ENCODE results near the gene CDKN2AIPNL. TPM values are rescaled to one million over a fixed set of nuclear protein-coding genes. Genes with fewer than 3 reads are reported as not detected.
"Not testable (repeated sequence)": the region's sequence is repeated elsewhere in the genome, so short reads cannot be mapped to it uniquely, and the experiment has no call there.

The CDKN2AIPNL gene
- polyA plus RNA-seq, 3 donors: 21.5 to 37.0 (median 22.4) TPM

DNA sequence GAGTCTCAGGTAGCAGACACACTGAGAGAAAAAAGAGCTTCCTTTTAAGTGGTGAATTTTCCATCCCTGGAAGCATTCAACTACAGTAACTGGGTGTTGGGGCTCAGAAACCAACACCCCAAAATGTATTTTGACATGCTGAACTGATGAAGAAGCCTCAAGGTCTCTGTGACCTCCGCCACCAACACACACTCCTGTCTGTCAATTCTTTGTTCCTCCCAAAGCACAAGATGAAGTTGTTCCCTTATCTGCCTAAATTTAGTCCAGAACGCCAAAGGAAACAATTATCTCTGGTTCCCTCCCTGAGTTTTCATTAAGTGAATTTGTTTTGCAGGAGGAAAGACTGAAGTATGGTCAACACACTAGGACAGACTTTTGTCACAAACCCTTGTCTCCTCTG is 1.4 kb upstream of the CDKN2AIPNL start:
- H3K27ac ChIP-seq (ENCODE audit: low read depth, low read length): no peak overlapping the region
- WGBS, 3 donors: 73 to 81% (median 79%) methylated on average over 2 of the region's 2 CpGs

DNA sequence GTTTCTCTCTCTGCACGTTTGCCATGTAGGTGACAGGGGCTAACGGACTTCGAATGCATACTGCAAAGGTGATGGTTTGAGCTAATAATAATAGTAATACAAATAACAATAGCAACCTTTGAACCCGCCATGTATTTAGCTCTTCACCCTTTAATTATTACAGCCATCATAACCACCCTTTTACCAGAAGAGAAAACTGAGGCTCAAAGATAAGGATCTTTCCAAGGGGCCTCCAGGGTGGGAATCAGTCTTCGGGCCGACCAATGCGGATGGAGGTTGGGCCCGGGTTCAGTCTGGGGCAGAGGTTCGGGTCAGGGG is 494 bp downstream of the CDKN2AIPNL start:
- no peak overlapping the region for H3K27ac ChIP-seq (ENCODE audit: low read depth, low read length)
- WGBS, 3 donors: 3 to 8% (median 7%) methylated on average over 9 of the region's 9 CpGs

DNA sequence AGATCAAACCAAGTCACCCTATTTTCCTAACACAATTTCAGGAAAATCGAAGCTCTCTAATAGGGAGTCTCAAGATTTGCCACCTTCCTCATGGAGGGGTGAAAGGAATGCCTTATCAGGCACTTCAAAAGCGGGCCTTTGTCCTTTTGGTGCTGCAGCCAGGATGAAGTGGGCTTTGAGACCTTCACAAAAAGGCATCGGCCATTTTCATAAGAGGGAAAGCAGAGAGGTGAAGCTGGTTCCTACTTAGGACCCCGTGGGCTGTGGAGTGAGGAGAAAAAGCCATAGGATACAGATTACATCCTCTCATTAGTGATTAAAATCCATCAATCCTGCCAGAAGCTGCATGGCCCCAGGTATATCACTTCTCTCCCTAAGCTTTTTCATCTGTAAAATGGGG is 859 bp downstream of the CDKN2AIPNL start:
- H3K27ac ChIP-seq (ENCODE audit: low read depth, low read length): no peak overlapping the region
- 65 to 74% (median 66%) methylated on average over 4 of the region's 4 CpGs for whole genome bisulfite sequencing, 3 donors

DNA sequence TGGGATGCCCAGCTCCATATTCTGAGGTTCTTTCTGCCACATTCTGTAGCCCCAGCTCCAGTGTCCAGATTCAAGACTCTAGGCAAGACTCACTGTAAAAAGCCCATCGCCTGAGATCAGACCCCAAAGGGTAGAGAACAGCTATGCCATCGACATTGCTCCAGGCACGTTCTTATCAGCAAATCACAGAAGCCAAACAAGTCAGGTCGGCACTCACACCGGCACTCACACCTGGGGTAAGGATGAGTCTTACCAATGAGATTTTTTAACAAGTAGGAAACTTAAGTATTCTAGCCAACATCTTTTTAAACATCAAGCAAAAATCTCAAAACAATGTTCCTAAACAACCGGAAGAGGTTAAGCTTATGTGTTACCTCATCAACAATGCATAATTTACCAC is 2.4 kb downstream of the CDKN2AIPNL start:
- WGBS, 3 donors: 29 to 85% (median 81%) methylated on average over 6 of the region's 6 CpGs
- no peak overlapping the region for H3K27ac ChIP-seq (ENCODE audit: low read depth, low read length)

DNA sequence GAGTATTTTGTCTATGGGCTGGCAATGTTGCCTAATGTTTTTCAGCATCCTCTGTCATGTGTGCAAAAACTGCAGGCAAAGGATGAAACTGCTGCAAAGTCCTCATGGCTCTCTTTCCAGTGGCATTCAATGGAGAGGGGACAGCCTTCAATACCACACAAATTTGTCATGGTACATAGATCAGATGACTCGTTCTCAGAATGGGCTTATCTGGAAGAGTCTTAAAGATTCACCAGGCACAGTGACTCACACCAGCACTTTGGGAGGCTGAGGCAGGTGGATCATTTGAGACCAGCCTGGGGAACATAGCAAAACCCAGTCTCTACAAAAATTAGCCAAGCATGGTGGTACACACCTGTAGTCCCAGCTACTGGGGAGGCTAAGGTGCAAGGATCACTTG is 5.3 kb downstream of the CDKN2AIPNL start:
- H3K27ac ChIP-seq (ENCODE audit: low read depth, low read length): no peak overlapping the region
- WGBS, 3 donors: 72 to 91% (median 81%) methylated on average over 1 of the region's 1 CpG

DNA sequence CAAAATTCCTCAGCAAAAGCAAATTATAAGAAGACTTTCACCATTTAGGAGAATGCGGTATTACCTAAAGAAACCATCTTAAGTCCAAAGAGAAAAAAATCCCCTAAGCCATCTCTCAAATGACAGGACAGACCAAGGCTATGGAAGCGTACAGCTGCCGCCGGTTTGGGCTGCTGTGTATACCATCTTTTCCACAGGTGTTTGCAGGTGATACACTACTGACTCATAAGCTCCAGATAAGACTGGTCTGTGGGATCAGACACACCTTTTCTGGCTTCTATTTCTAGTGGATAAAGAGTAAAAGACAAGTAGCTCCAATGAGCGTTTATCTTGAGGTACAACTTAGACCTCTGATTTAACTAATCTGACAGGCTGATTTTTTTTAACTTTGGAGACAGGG is 7.7 kb downstream of the CDKN2AIPNL start:
- no peak overlapping the region for H3K27ac ChIP-seq (ENCODE audit: low read depth, low read length)
- 55 to 98% (median 87%) methylated on average over 5 of the region's 5 CpGs for WGBS, 3 donors

DNA sequence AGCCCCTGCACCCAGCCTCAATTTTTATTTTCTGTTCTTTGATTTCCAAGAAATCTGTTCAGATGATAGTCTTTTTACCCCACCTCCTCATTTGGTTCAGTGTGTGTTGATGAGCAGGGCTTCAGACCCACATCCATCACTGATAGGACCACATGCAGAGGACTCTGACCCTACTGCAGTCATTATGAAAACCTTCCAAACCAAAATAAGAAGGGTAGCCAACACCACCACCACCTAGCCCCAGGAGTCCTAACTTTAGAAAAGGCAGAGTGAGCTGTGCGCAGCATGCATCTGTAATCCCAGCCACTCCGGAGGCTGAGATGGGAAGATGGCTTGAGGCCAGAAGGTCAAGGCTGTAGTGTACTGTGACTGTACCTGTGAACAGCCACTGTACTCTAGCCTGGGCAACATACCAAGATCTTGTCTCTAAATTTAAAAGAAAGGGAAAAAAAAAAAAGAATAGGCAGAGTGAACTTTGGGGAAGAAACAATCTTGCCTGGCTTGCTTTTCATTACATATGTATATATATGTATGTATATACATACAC is 13.0 kb downstream of the CDKN2AIPNL start:
- no peak overlapping the region for H3K27ac ChIP-seq (ENCODE audit: low read depth, low read length)
- 44 to 100% (median 95%) methylated on average over 2 of the region's 2 CpGs for WGBS, 3 donors

DNA sequence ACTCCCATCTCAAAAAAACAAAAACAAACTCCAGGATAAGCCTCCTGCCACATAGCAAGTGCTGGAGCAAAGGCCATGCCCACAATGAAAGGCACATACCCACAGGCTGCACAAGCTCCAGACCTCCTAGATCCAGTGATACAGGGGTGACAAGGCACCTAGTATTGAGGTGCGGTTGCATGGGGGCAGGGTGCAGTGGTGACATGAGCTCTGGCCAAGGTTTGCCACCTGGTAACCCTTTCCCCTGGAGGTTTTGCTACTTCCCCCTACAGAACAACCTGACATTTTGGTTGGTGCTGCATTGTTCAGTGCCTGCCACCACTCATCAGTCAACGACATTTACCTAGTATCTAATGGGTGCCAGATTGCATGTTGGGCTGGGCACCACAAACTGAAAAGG is 14.5 kb downstream of the CDKN2AIPNL start:
- H3K27ac ChIP-seq (ENCODE audit: low read depth, low read length): no peak overlapping the region
- WGBS, 3 donors: 89 to 93% (median 91%) methylated on average over 2 of the region's 2 CpGs

DNA sequence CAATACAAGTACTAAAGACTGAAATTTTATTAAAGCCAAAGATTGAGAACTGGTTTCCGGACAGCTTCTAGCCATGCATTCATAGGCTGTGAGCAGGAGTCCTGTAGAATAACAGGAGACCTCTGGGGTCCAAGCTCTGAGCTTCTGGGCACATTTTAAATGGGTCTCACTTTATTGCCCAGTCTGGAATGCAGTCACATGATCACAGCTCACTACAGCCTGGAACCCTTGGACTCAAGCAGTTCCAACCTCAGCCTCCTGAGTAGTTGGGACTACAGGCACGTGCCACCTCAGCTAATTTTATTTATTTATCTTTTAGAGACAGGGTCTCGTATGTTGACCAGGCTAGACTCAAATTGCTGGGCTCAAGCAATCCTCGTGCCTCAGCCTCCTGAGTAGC is 15.4 kb downstream of the CDKN2AIPNL start:
- WGBS, 3 donors: 89 to 94% (median 93%) methylated on average over 4 of the region's 4 CpGs
- H3K27ac ChIP-seq (ENCODE audit: low read depth, low read length): no peak overlapping the region

DNA sequence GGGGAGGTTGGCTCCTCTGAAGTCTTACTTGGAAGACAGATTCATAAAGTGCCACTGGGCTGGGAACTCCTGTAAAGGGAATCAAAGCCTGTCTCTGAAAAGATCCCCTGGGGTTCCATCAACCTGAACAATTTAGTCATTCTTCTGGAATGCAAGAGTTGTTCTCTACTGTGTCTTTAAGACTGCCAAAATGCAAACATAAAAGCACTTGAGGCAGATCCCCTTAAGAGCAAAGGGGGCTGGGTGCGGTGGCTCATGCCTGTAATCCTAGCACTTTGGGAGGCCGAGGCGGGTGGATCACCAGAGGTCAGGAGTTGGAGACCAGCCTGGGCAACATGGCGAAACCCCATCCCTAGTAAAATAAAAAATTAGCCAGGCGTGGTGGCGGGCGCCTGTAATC is 16.7 kb downstream of the CDKN2AIPNL start:
- WGBS, 3 donors: 87 to 96% (median 94%) methylated on average over 7 of the region's 7 CpGs
- no peak overlapping the region for H3K27ac ChIP-seq (ENCODE audit: low read depth, low read length)

DNA sequence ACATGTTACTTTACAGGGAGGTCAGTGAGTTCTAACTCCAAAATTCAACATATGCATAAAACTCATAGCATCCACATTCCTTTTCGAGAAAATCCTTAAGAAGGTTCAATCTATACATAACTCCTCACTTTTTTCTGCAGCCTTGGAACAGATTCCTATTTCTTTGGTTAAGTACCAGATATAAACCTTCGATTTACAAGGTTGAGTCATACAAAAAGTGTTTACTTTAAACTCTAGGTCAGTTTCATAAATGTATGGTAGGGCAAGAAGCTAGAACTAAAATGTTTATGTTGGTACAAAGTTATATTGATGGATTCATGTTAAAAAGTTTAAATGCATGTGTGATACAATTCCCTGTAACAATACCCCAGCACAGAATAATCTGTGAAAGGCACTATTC is 19.4 kb downstream of the CDKN2AIPNL start:
- no peak overlapping the region for H3K27ac ChIP-seq (ENCODE audit: low read depth, low read length)
- WGBS, 3 donors: 76 to 96% (median 92%) methylated on average over 2 of the region's 2 CpGs

DNA sequence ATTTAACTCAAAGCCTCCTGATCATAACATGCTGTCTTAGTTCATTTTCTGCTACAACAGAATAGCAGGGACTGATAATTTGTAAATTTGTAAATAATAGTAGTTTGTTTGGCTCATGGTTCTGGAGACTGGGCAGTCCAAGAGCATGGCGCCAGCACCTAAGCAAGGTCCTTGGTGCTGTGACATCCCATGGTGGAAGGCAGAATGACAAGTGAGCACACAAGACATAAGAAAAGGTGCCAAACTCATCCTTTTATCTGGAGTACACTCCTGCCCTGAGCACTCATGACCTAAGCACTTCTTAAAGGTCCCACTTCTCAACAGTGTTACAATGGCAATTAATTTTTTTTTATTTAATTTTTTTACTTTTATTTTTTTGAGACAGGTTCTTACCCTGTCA is 24.2 kb downstream of the CDKN2AIPNL start:
- no peak overlapping the region for H3K27ac ChIP-seq (ENCODE audit: low read depth, low read length)
- WGBS, 3 donors: 100% methylated on average over 1 of the region's 1 CpG

DNA sequence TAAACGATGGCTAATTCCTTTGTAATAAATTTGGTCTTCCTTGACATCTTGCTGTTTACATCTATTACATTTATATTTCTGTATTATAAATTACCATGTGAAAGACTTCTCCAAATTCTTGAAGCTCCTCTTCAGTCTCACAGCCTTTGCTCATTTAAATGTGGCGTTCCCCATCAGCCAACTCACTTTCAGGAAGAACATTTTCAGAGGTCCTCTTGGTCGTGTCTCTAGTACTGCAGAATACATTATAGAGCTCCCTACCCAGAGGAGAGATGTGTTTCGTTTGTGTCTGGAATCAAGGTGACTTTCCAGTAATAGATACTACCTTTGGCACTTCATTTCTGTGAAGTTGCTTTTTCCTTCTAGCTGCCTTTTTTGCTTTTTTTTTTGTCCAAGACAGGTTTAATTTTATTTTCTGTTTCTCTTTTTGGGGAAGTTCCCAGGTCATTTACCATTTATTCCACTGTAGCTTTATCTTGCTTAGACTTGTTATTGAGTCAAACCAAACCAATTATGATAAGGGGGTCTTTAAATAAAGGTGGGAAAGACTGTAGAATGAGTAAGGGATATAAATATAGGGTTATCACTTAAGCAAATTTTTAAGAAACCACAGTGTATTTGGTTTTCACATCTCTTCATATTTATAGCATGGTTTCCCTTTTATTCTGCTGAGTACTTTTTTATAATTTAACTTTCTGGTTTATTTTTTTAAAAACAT is 27.5 kb downstream of the CDKN2AIPNL start:
- 70 to 85% (median 76%) methylated on average over 4 of the region's 4 CpGs for WGBS, 3 donors
- H3K27ac ChIP-seq (ENCODE audit: low read depth, low read length): no peak overlapping the region

DNA sequence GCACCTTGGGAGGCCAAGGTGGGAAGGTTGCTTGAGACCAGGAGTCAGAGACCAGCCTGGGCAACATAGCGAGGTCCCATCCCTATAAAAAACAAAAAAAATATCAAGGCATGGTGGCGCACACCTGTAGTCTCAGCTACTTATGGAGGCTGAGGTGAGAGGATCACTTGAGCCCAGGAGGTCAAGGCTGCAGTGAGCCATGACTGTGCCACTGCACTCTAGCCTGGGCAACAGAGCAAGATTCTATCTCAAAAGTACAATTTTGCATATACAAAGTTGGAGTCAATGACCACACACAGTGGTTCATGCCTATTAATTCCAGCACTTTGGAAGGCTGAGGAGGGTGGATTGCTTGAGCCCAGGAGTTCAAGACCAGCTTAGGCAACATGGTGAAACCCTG is 29.5 kb downstream of the CDKN2AIPNL start:
- H3K27ac ChIP-seq (ENCODE audit: low read depth, low read length): not testable (repeated sequence)

DNA sequence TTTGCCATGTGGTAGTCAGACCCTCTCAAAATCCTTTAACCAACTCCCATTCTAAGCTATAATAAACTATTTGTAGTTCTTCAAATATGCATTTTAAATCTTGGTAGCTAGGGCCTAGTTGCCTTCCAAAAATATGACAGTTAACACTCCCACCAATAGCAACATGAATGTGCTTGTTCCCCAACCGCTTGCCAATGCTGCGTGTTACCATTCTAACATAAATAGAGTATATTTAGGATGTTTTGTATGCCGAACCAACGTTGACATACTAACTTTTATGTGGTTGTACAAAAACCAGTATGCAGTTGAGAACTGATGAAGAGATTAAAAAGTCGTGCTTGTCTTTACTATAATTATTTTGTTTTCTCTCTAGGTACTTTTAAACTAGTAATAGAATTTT is 31.3 kb downstream of the CDKN2AIPNL start:
- 78 to 87% (median 79%) methylated on average over 5 of the region's 5 CpGs for WGBS, 3 donors
- no peak overlapping the region for H3K27ac ChIP-seq (ENCODE audit: low read depth, low read length)

More for the DNA sequence above, 29.5 kb downstream of the CDKN2AIPNL start:
- 97 to 100% (median 98%) methylated on average over 2 of the region's 2 CpGs for WGBS, 3 donors

DNA sequence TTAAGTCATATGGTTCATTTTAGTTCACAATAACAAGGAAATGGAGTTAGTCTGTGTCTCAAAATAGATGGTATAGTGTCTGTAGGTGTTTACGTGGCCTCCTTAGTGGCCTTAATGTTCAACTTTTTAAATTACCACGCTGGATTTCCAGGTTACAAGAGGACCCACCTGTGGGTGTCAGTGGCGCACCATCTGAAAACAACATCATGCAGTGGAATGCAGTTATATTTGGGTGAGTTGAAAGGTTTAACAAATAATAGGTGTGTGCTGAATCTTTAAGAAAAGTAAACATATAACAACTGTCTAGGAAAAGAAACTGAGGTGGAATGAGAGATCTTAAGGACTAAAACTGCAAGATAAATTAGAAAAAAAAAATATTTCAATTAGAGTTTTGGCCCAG is 37.4 kb downstream of the CDKN2AIPNL start:
- 57 to 78% (median 77%) methylated on average over 3 of the region's 3 CpGs for WGBS, 3 donors

DNA sequence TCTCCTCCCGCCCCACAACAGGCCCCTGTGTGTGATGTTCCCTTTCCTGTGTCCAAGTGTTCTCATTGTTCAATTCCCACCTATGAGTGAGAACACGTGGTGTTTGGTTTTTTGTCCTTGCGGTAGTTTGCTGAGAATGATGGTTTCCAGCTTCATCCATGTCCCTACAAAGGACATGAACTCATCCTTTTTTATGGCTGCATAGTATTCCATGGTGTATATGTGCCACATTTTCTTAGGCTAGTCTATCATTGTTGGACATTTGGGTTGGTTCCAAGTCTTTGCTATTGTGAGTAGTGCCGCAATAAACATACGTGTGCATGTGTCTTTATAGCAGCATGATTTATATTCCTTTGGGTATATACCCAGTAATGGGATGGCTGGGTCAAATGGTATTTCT is 38.0 kb downstream of the CDKN2AIPNL start:
- 85 to 97% (median 89%) methylated on average over 4 to 5 of the region's 5 CpGs for WGBS, 3 donors
- not testable (repeated sequence) for H3K27ac ChIP-seq (ENCODE audit: low read depth, low read length)

More for the DNA sequence above, 37.4 kb downstream of the CDKN2AIPNL start:
- no peak overlapping the region for H3K27ac ChIP-seq (ENCODE audit: low read depth, low read length)

DNA sequence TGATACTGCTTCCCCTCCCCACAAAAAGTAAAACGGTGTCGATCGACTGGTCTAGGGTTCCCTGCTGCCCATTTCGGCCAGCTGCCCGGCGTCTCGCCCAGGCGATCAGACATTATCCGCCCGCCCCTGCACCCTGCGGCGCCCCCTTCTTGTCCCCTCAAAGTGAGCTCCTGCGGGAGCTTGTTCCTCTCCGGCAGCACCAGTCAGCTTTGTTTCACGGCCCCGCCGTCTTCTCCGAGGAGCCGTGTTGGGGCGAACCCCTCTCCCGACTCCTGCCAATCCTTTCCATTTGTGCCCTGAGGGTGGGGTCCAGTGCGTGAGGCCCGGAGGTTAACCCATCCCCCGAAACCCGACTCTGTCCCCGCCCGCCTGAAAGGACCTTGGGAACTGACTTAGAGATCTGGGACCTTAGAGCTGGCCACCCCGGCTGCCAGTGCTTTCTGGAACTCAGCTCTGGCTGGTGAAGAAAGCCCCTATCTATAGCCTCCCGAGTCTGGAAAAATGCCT is 39.8 kb downstream of the CDKN2AIPNL start:
- WGBS, 3 donors: 0 to 1% (median 1%) methylated on average over 29 of the region's 29 CpGs

DNA sequence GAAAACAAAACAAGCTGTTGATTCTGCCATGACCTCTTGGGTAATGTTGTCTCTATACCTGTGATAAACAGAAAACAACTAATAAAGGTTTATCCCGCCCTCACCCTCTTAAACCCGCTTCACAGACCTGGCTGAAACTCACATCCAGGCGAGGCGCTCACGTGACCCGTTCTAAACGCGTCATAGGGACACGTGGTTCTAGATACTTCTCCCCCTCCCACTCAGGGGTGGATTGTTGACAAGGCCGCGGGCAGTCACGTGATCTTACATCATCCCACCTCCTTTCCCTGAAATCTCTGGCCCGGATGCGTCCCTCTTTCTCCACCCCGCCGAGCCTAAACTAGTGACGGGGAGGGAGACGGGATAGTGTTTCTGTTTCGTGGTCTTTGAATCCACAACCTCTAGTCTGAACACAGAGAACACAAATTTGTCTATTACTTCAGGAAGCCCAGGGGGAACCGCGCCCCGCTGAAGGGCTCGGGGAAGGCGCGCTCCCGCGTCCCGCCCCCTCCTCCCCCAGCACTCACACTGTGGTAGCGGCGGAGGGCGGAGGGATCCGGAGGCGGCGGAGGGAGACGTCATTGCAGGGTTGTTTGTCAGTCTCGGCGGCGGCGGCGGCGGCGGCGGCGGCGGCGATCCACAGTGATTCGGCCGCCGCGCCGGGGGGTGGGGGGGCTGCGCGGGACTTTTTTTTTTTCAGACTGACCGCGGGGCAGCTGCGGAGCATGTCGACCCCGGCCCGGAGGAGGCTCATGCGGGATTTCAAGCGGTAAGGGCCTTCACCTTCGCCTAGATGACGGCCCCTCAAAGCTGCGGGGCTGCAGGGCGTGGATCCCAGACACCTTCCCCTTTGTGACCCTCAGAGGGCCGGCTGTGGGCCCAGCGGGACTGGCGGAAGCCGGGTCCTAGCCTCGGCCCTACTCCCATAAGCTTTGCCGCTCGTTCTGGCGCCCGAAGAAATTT is 40.5 kb downstream of the CDKN2AIPNL start, which contains the start of gene UBE2B:
UBE2B (plus strand) TSS at position 699 of the 963 bp plus-strand sequence; CDS start at position 726, 27 bp downstream.
- H3K27ac ChIP-seq (ENCODE audit: low read depth, low read length): peak within 1 kb of the TSS; percentile 92
- WGBS, 3 donors: 0 to 1% (median 0%) methylated on average over 55 to 74 of the region's 74 CpGs

More for the DNA sequence above, 39.8 kb downstream of the CDKN2AIPNL start:
- peak overlapping the region; percentile 92 for H3K27ac ChIP-seq (ENCODE audit: low read depth, low read length)

Measured in adipose tissue (tissue), 3 donors.